HS-27A (cell line): ENCODE results near the gene SNX30.
"Not testable (repeated sequence)": the region's sequence is repeated elsewhere in the genome, so short reads cannot be mapped to it uniquely, and the experiment has no call there.

Experiments
- DNase-seq: peaks from one replicate; pipeline ENCODE4 v3.0.0-alpha.2; 2012; ENCODE audit warnings: low read depth, missing footprints

The SNX30 gene

GRCh38 chr9:112750016-112750763, at the start of gene SNX30:
Gene SNX30, plus strand, starts transcription at chr9:112750760. Its CDS starts 242 bp downstream, at chr9:112751002.
- DNase-seq: peak; percentile 60

- no peak for DNase-seq
Measured at GRCh38 chr9:112703304-112703703, 47.3 kb upstream of the SNX30 start.

- no peak for DNase-seq
Measured at GRCh38 chr9:112705768-112706427, 44.7 kb upstream of the SNX30 start.

- DNase-seq: no peak
Measured at GRCh38 chr9:112711050-112711689, 39.4 kb upstream of the SNX30 start.

- no peak for DNase-seq
Measured at GRCh38 chr9:112712678-112713077, 37.9 kb upstream of the SNX30 start.

GRCh38 chr9:112717661-112718331, 32.8 kb upstream of the SNX30 start, which contains the start of gene INIP:
Gene INIP, minus strand, starts transcription at chr9:112718117. Its CDS starts 1,632 bp downstream, at chr9:112716485.
- DNase-seq: peak; percentile 84

GRCh38 chr9:112719241-112719691, 31.3 kb upstream of the SNX30 start:
- DNase-seq: no peak

- DNase-seq: no peak
Measured at GRCh38 chr9:112719696-112720095, 30.9 kb upstream of the SNX30 start.

- DNase-seq: no peak
Measured at GRCh38 chr9:112720113-112720780, 30.3 kb upstream of the SNX30 start.

- not testable (repeated sequence) for DNase-seq
Measured at GRCh38 chr9:112722749-112723148, 27.8 kb upstream of the SNX30 start.

- no peak for DNase-seq
Measured at GRCh38 chr9:112725961-112726360, 24.6 kb upstream of the SNX30 start.

- no peak for DNase-seq
Measured at GRCh38 chr9:112726428-112726827, 24.1 kb upstream of the SNX30 start.

- no peak for DNase-seq
Measured at GRCh38 chr9:112728401-112728800, 22.2 kb upstream of the SNX30 start.

GRCh38 chr9:112731971-112732370, 18.6 kb upstream of the SNX30 start:
- DNase-seq: no peak

GRCh38 chr9:112734892-112735291, 15.7 kb upstream of the SNX30 start:
- DNase-seq: no peak

GRCh38 chr9:112743216-112743836, 7.2 kb upstream of the SNX30 start:
- no peak for DNase-seq

- no peak for DNase-seq
Measured at GRCh38 chr9:112744177-112744576, 6.4 kb upstream of the SNX30 start.

- DNase-seq: no peak
Measured at GRCh38 chr9:112747094-112747493, 3.5 kb upstream of the SNX30 start.

- DNase-seq: no peak
Measured at GRCh38 chr9:112750764-112751055, 150 bp downstream of the SNX30 start.

- no peak for DNase-seq
Measured at GRCh38 chr9:112751056-112751795, 666 bp downstream of the SNX30 start.
